B cell (primary cell): Measurements from ENCODE around the gene DOK7. TPM values are rescaled to one million over a fixed set of nuclear protein-coding genes. Genes with fewer than 3 reads are reported as not detected.

ENCODE experiments used
- ATAC-seq: fragments of 200-7000 bp; cut with Tn5 transposase; one replicate; pipeline ENCODE4 v1.10.0; 2021; ENCODE audit warnings: low read depth, mild to moderate bottlenecking, moderate number of reproducible peaks, moderate library complexity
- CTCF ChIA-PET: fragments of 350-600 bp; sonication (Branson Sonifier 250); formaldehyde crosslinking; loops from one replicate; lab custom pipeline; 2021; ENCODE audit warnings: antibody characterized with exemption, inconsistent platforms; lab: Charles Lee
- POLR2A ChIA-PET: fragments of 350-600 bp; sonication (Branson Sonifier 250); formaldehyde crosslinking; loops from one replicate; lab custom pipeline; 2021; ENCODE audit warnings: antibody characterized with exemption; lab: Charles Lee
- DNase-seq: peaks from one replicate; pipeline ENCODE4 v3.0.0; 2013
- H2AFZ ChIP-seq: 2 replicates; pipeline ENCODE4 v1.6.1; 2012; ENCODE audit warnings: mild to moderate bottlenecking, low read depth, low read length; ENCODE audit not compliant: insufficient read depth, poor library complexity, severe bottlenecking
- H3K27ac ChIP-seq, 2 donors: 1 replicate in 1 of 2; 2 replicates in 1 of 2; pipeline ENCODE4 v1.5.1; 2012 to 2013; ENCODE audit warnings: low read length in 2 of 2, mild to moderate bottlenecking in 2 of 2, moderate library complexity in 1 of 2
- H3K27me3 ChIP-seq, 4 experiments: fragments of 200-600 bp in 1 of 4; sonication (generic) in 1 of 4; replicated peaks in 1 of 4; 1 replicate in 2 of 4; 2 replicates in 2 of 4; pipeline versions ENCODE4 v1.6.1 to v1.7.0; 2013 to 2016; ENCODE audit warnings: low read length in 3 of 4, mild to moderate bottlenecking in 2 of 4, mixed read lengths in 1 of 4, moderate library complexity in 1 of 4; ENCODE audit not compliant: insufficient read depth in 4 of 4, control insufficient read depth in 3 of 4; ENCODE audit errors: control extremely low read depth in 1 of 4
- H3K36me3 ChIP-seq, 2 experiments: replicated peaks in 1 of 2; 1 replicate in 1 of 2; 2 replicates in 1 of 2; pipeline versions ENCODE4 v1.6.1 to v1.7.1; 2013; ENCODE audit warnings: low read length in 1 of 2; ENCODE audit not compliant: insufficient read depth in 2 of 2, control insufficient read depth in 1 of 2; ENCODE audit errors: control extremely low read depth in 1 of 2, extremely low read depth in 1 of 2
- H3K4me1 ChIP-seq, 2 donors: fragments of 200-600 bp in 1 of 2; sonication (generic) in 1 of 2; 1 replicate in 1 of 2; 2 replicates in 1 of 2; pipeline versions ENCODE4 v1.5.1 to v1.6.1; 2013 to 2017; ENCODE audit warnings: low read length in 2 of 2; ENCODE audit not compliant: control insufficient read depth in 2 of 2, insufficient read depth in 2 of 2
- H3K4me2 ChIP-seq: replicated peaks from 2 replicates; pipeline ENCODE3; 2012; ENCODE audit warnings: mild to moderate bottlenecking, low read depth, low read length; ENCODE audit not compliant: poor library complexity, severe bottlenecking
- H3K4me3 ChIP-seq, 5 experiments: fragments of 200-600 bp in 1 of 5; sonication (generic) in 1 of 5; 1 replicate in 3 of 5; 2 replicates in 2 of 5; pipeline versions ENCODE4 v1.5.1 to v1.7.0; 2011 to 2016; ENCODE audit warnings: low read length in 4 of 5, mild to moderate bottlenecking in 4 of 5, low read depth in 2 of 5, control low read depth in 1 of 5, moderate library complexity in 1 of 5; ENCODE audit not compliant: insufficient read depth in 1 of 5; ENCODE audit errors: control extremely low read depth in 1 of 5, extremely low read depth in 1 of 5
- H3K79me2 ChIP-seq: fragments of 200-600 bp; sonication (generic); one replicate; pipeline ENCODE4 v1.6.0; 2016; ENCODE audit warnings: low read length; ENCODE audit not compliant: control insufficient read depth, insufficient read depth
- H3K9ac ChIP-seq: fragments of 200-600 bp; sonication (generic); 2 replicates; pipeline ENCODE4 v1.6.1; 2017; ENCODE audit warnings: mild to moderate bottlenecking, low read length, moderate library complexity
- H3K9me3 ChIP-seq, 3 donors: one replicate each; pipeline versions ENCODE4 v1.6.1 to v1.7.1; 2013; ENCODE audit warnings: low read length in 2 of 3; ENCODE audit not compliant: control insufficient read depth in 2 of 3, insufficient read depth in 1 of 3; ENCODE audit errors: control extremely low read depth in 1 of 3
- H4K20me1 ChIP-seq: 2 replicates; pipeline ENCODE4 v1.6.0; 2012; ENCODE audit warnings: mild to moderate bottlenecking, low read length; ENCODE audit not compliant: insufficient read depth, control insufficient read depth, poor library complexity, severe bottlenecking
- H3K27ac Mint-ChIP-seq: one replicate; pipeline ENCODE4 v1.8.0; 2021; ENCODE audit warnings: mixed read lengths
- H3K27me3 Mint-ChIP-seq: one replicate; pipeline ENCODE4 v1.8.0; 2021; ENCODE audit warnings: mixed read lengths
- H3K4me1 Mint-ChIP-seq: one replicate; pipeline ENCODE4 v1.8.0; 2021; ENCODE audit warnings: mixed read lengths
- H3K4me3 Mint-ChIP-seq: one replicate; pipeline ENCODE4 v1.8.0; 2021; ENCODE audit warnings: mixed read lengths
- H3K9me3 Mint-ChIP-seq: one replicate; pipeline ENCODE4 v1.8.0; 2022; ENCODE audit warnings: mixed read lengths; ENCODE audit not compliant: insufficient read depth
- EZH2 ChIP-seq: IDR thresholded peaks from 2 replicates; pipeline ENCODE4 v1.6.1; 2012; ENCODE audit warnings: borderline replicate concordance, low read depth, mild to moderate bottlenecking, moderate library complexity, low read length; ENCODE audit not compliant: insufficient read depth, poor library complexity, severe bottlenecking
- WGBS: methylation state at CpG from one replicate; pipeline ENCODE4 v1.1.5; 2013; ENCODE audit warnings: missing lambda C conversion rate; ENCODE audit not compliant: insufficient coverage; 5-methylcytosine and 5-hydroxymethylcytosine counted together
- intact Hi-C: fragments of 100-400 bp; cut with micrococcal nuclease; formaldehyde crosslinking; loops from one replicate; pipeline ENCODE4 v1.10.0; 2022
- polyA plus RNA-seq: library from polyadenylated mRNA; depleted of rRNA; stranded (reverse); fragments of >200 nt; gene quantifications from 2 replicates; pipeline ENCODE4 v1.2.3, GENCODE V29; 2012
- total RNA-seq, 2 donors: library from RNA; stranded (reverse); fragments of 120-200 nt in 1 of 2; gene quantifications; 1 replicate in 1 of 2; 2 replicates in 1 of 2; pipeline versions ENCODE4 v1.2.3 to v1.2.4, GENCODE V29; 2013 to 2022
- TF ChIP-seq, protein P1 (sequence below): fragments of 200-600 bp; IDR thresholded peaks from one replicate; pipeline ENCODE4 v1.8.0; 2022; ENCODE audit warnings: antibody characterized with exemption, mild to moderate bottlenecking

Gene DOK7
- total and polyA plus RNA-seq, 2 donors (not counting 1 experiment from before 2014, with no cell fraction given) = 24.1 to 24.8 TPM

DNA sequence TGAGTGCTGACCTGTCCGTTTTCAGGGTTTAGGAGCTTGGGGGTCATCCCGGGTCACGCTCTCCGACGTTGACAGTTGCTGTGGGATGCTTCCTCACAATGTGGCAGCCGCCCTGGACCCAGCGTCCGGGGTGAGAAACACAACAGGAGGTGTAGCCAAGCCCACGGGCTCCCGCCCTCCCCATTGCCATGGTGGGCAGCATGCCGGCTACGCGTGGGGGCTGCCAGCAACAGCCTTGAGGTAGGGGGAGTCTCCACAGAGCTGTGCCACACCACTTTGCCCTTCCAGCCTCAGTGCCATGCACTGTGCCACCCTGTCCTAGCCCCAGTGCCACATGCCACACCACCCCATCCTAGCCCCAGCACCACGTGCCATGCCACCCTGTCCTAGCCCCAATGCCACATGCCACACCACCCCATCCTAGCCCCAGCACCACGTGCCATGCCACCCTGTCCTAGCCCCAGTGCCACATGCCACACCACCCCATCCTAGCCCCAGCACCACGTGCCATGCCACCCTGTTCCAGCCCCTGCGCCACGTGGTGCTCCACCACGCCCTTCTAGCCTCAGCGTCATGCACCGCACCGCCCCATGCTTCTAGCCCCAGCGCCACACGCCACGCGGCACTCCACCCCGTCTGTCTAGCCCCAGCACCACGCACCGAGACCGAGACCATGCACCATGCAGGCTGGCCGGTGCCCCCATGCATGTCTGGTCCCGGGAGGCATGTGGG, 29.8 kb upstream of the DOK7 start:
- POLR2A ChIA-PET = no interaction called here
- Histone ChIP-seq H3K79me2 (no peaks in the 10 kb centered on the region), H3K27me3 (no peaks in the 10 kb centered on the region), H2AFZ (no peak overlapping the region), H3K4me2 (no peak overlapping the region), H3K4me3 (no peak overlapping the region), H3K4me1 (no peaks in the 10 kb centered on the region), H3K9ac (no peak overlapping the region), H3K36me3 (no peaks in the 10 kb centered on the region), H4K20me1 (no peaks in the 10 kb centered on the region), H3K27ac (no peak overlapping the region), H3K9me3 (no peaks in the 10 kb centered on the region)
- no peaks in the 10 kb centered on the region for H3K9me3 Mint-ChIP-seq
- no peaks in the 10 kb centered on the region for H3K4me1 Mint-ChIP-seq
- ATAC-seq = no peak
- intact Hi-C loops = no loop called here
- H3K27me3 Mint-ChIP-seq = no peaks in the 10 kb centered on the region
- DNase-seq = no peak
- CTCF ChIA-PET = interaction anchor here (2.5 kb wide), 1 partner anchor 87 kb away, joined by 9 read pairs; no protein-coding TSS in a partner anchor
- no peak for TF ChIP-seq EZH2
- TF ChIP-seq, protein P1, sequence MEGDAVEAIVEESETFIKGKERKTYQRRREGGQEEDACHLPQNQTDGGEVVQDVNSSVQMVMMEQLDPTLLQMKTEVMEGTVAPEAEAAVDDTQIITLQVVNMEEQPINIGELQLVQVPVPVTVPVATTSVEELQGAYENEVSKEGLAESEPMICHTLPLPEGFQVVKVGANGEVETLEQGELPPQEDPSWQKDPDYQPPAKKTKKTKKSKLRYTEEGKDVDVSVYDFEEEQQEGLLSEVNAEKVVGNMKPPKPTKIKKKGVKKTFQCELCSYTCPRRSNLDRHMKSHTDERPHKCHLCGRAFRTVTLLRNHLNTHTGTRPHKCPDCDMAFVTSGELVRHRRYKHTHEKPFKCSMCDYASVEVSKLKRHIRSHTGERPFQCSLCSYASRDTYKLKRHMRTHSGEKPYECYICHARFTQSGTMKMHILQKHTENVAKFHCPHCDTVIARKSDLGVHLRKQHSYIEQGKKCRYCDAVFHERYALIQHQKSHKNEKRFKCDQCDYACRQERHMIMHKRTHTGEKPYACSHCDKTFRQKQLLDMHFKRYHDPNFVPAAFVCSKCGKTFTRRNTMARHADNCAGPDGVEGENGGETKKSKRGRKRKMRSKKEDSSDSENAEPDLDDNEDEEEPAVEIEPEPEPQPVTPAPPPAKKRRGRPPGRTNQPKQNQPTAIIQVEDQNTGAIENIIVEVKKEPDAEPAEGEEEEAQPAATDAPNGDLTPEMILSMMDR = no peak
- H3K27ac Mint-ChIP-seq = no peak overlapping the region
- 96% methylated on average over 29 of the region's 32 CpGs for WGBS
- no peak overlapping the region for H3K4me3 Mint-ChIP-seq

- Mint-ChIP-seq H3K27ac (no peak overlapping the region), H3K4me1 (no peaks in the 10 kb centered on the region), H3K27me3 (no peaks in the 10 kb centered on the region), H3K9me3 (no peaks in the 10 kb centered on the region), H3K4me3 (no peak overlapping the region)
- no peak for TF ChIP-seq EZH2
- TF ChIP-seq, protein P1 = no peak
- H3K27ac ChIP-seq = no peak overlapping the region
- POLR2A ChIA-PET = no interaction called here
- ATAC-seq = no peak
- H4K20me1 ChIP-seq = no peaks in the 10 kb centered on the region
- no peaks in the 10 kb centered on the region for H3K9me3 ChIP-seq
- no peak overlapping the region for H3K9ac ChIP-seq
- intact Hi-C loops = no loop called here
- H3K4me2 ChIP-seq = no peak overlapping the region
- H3K4me1 ChIP-seq = no peaks in the 10 kb centered on the region
- H3K79me2 ChIP-seq = no peaks in the 10 kb centered on the region
- 83% methylated on average over 16 of the region's 16 CpGs for WGBS
- H2AFZ ChIP-seq = no peak overlapping the region
- CTCF ChIA-PET = interaction anchor here (1.1 to 2.5 kb wide), 2 partner anchors 89 to 91 kb away, joined by 4 to 9 read pairs; no protein-coding TSS in a partner anchor
- H3K36me3 ChIP-seq = no peaks in the 10 kb centered on the region
- H3K27me3 ChIP-seq = no peaks in the 10 kb centered on the region
- H3K4me3 ChIP-seq = no peak overlapping the region
- DNase-seq = no peak
These were observed 28.0 kb upstream of the DOK7 start for GRCh38 chr4:3434881-3435685.
